ENCODE measurements around the gene TRAF3IP1.

DNA sequence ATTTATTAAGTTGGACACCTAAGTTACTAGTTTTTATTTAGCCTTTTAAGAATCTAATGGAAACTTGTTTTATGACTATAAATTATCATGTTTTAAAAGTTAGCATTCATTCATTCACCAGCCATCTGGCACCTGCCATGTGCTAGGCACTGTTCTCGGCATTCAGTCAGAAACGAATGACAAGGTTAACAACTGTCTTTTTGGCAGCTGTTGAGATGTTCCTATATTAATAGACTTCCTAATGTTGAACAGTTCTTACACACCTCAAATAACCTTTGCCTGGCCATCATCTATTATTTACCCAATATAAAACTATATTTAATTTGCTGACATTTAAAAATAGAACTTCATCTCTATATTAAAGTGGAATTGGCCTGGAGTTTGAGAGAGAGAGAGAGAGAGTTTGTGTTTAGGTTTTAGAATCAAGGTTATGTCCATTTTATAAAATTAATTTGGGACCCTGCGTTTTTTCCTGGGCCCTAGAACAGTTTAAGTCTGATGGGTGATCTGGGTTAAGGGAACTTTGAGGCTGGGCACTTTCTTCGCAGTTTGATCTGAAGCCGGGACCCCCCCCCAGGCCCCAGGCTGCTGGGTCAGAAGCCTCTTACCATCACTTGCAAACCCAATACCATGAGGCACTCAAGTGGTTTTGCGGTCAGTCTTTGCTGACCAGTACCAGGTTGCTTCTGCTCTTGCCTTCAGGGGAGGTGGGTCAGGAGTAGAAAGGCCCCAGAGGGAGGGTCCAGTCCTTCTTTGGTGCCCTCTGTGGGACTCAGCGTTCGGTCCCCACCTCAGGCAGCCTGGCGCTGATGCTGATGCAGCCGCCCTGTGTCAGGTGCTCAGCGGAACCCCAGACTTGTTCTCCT lies 58.1 kb downstream of the TRAF3IP1 start:
- TF ChIP-seq GATA2 (IDR thresholded peaks at IDR 0.05; ENCODE audit: low read depth, low read length) (no peak), GATA3 (IDR thresholded peaks at IDR 0.05; ENCODE audit: low read depth, low read length) (no peak)
